Peyer's patch (tissue), 4 donors: ENCODE measurements around the gene VANGL2. TPM values are rescaled to one million over a fixed set of nuclear protein-coding genes. Genes with fewer than 3 reads are reported as not detected.

Experiments
- DNase-seq, 3 donors: peaks; one replicate each; pipeline ENCODE4 v3.0.0-alpha.2; 2017 to 2019
- H3K27ac ChIP-seq, 4 donors: fragments of 200-600 bp; sonication (generic); one replicate each; pipeline ENCODE4 v1.5.1; 2016 to 2019
- H3K27me3 ChIP-seq, 2 donors: fragments of 200-600 bp; sonication (generic); one replicate each; pipeline ENCODE4 v1.5.1; 2019
- H3K36me3 ChIP-seq, 3 donors: fragments of 200-600 bp; sonication (generic); one replicate each; pipeline ENCODE4 v1.5.1; 2016 to 2019
- H3K4me1 ChIP-seq, 4 donors: fragments of 200-600 bp; sonication (generic); one replicate each; pipeline ENCODE4 v1.5.1; 2016 to 2019
- H3K4me3 ChIP-seq, 4 donors: fragments of 200-600 bp; sonication (generic); 1 replicate in 3 of 4; 2 replicates in 1 of 4; pipeline ENCODE4 v1.5.1; 2016 to 2019; ENCODE audit warnings: mild to moderate bottlenecking in 1 of 4
- H3K9me3 ChIP-seq, 4 donors: fragments of 200-600 bp; sonication (generic); one replicate each; pipeline ENCODE4 v1.5.1; 2016 to 2019; ENCODE audit warnings: mild to moderate bottlenecking in 1 of 4
- CTCF ChIP-seq, 6 experiments: fragments of 450-650 bp in 4 of 6; fragments of 200-600 bp in 2 of 6; sonication (generic) in 1 of 6; IDR thresholded peaks; one replicate each; pipeline ENCODE4 v1.5.1; 2017 to 2019; ENCODE audit warnings: antibody characterized with exemption in 6 of 6, mild to moderate bottlenecking in 3 of 6, moderate library complexity in 1 of 6
- POLR2A ChIP-seq, 2 donors: fragments of 450-650 bp; IDR thresholded peaks; one replicate each; pipeline ENCODE4 v1.5.1; 2017; ENCODE audit warnings: antibody characterized with exemption in 2 of 2, mild to moderate bottlenecking in 2 of 2, moderate library complexity in 2 of 2
- total RNA-seq, 4 donors: library from RNA; depleted of rRNA; stranded (reverse); fragments of >200 nt; gene quantifications; one replicate each; pipeline ENCODE4 v1.1.0, GENCODE V29; 2016

VANGL2 gene
- total RNA-seq, 4 donors from 2014 or later, result 2.1 to 6.8 (median 4.1) TPM

GRCh38 chr1:160427625-160428024 lies 27.3 kb downstream of the VANGL2 start:
- Histone ChIP-seq H3K4me1 (peaks cover 0 to 23% (median 6%) of the 10 kb centered on the region in 4 donors), H3K4me3 (no peak overlapping the region), H3K27ac (no peak overlapping the region), H3K36me3 (peaks cover 0 to 4% (median 0%) of the 10 kb centered on the region in 3 donors), H3K9me3 (no peaks in the 10 kb centered on the region), H3K27me3 (no peaks in the 10 kb centered on the region)
- TF ChIP-seq POLR2A (IDR thresholded peaks at IDR 0.05), result no peak
- TF ChIP-seq CTCF (IDR thresholded peaks at IDR 0.05), result no peak
- no peak for DNase-seq

GRCh38 chr1:160428053-160428452 lies 27.7 kb downstream of the VANGL2 start:
- Histone ChIP-seq H3K4me1 (peaks cover 0 to 24% (median 7%) of the 10 kb centered on the region in 4 donors), H3K27ac (peak overlapping the region in 1 of 4 donors; percentile 71), H3K36me3 (peaks cover 0 to 4% (median 0%) of the 10 kb centered on the region in 3 donors), H3K9me3 (no peaks in the 10 kb centered on the region), H3K27me3 (no peaks in the 10 kb centered on the region), H3K4me3 (no peak overlapping the region)
- no peak for DNase-seq
- no peak for TF ChIP-seq CTCF (IDR thresholded peaks at IDR 0.05)
- TF ChIP-seq POLR2A (IDR thresholded peaks at IDR 0.05), result no peak

GRCh38 chr1:160428655-160429054 lies 28.3 kb downstream of the VANGL2 start:
- H3K36me3 ChIP-seq, result peaks cover 0 to 4% (median 0%) of the 10 kb centered on the region in 3 donors
- H3K4me3 ChIP-seq, result no peak overlapping the region
- H3K4me1 ChIP-seq, result peaks cover 0 to 24% (median 7%) of the 10 kb centered on the region in 4 donors
- H3K27ac ChIP-seq, result peak overlapping the region; percentile 36 to 71 (median 66)
- no peaks in the 10 kb centered on the region for H3K27me3 ChIP-seq
- no peak for TF ChIP-seq POLR2A (IDR thresholded peaks at IDR 0.05)
- TF ChIP-seq CTCF (IDR thresholded peaks at IDR 0.05), result peak; percentile 34 to 90 (median 78)
- DNase-seq, result peak in 2 of 3 donors; percentile 69 to 84
- H3K9me3 ChIP-seq, result no peaks in the 10 kb centered on the region

- H3K27ac ChIP-seq, result peak overlapping the region; percentile 36 to 71 (median 66)
- peaks cover 0 to 24% (median 7%) of the 10 kb centered on the region in 4 donors for H3K4me1 ChIP-seq
- H3K27me3 ChIP-seq, result no peaks in the 10 kb centered on the region
- TF ChIP-seq CTCF (IDR thresholded peaks at IDR 0.05), result no peak
- no peak for TF ChIP-seq POLR2A (IDR thresholded peaks at IDR 0.05)
- H3K36me3 ChIP-seq, result peaks cover 0 to 4% (median 0%) of the 10 kb centered on the region in 3 donors
- no peak overlapping the region for H3K4me3 ChIP-seq
- no peaks in the 10 kb centered on the region for H3K9me3 ChIP-seq
- no peak for DNase-seq
Measured at GRCh38 chr1:160429125-160429561, 28.8 kb downstream of the VANGL2 start.

GRCh38 chr1:160429702-160430535 lies 29.6 kb downstream of the VANGL2 start:
- no peaks in the 10 kb centered on the region for H3K27me3 ChIP-seq
- H3K27ac ChIP-seq, result peak overlapping the region; percentile 36 to 71 (median 66)
- DNase-seq, result no peak
- no peak overlapping the region for H3K4me3 ChIP-seq
- H3K4me1 ChIP-seq, result peaks cover 0 to 24% (median 7%) of the 10 kb centered on the region in 4 donors
- no peaks in the 10 kb centered on the region for H3K36me3 ChIP-seq
- H3K9me3 ChIP-seq, result no peaks in the 10 kb centered on the region
- TF ChIP-seq CTCF (IDR thresholded peaks at IDR 0.05) (no peak), POLR2A (IDR thresholded peaks at IDR 0.05) (no peak)
